Neural cell (in vitro differentiated cells): ENCODE measurements around the gene ICA1. TPM values are rescaled to one million over a fixed set of nuclear protein-coding genes. Genes with fewer than 3 reads are reported as not detected.

Experiments
- H2AFZ ChIP-seq: fragments of 200-600, 300-800 bp; sonication (generic), shearing (Covaris generic); 2 replicates; pipeline ENCODE4 v1.6.0; 2014; ENCODE audit warnings: low read depth, mild to moderate bottlenecking, antibody characterized with exemption, low read length, moderate library complexity
- H3F3A ChIP-seq: fragments of 200-600 bp; shearing (Covaris generic); 2 replicates; pipeline ENCODE4 v1.6.1; 2016; ENCODE audit warnings: mild to moderate bottlenecking, moderate library complexity, mixed read lengths, antibody characterized with exemption, low read length; ENCODE audit not compliant: insufficient read depth, poor library complexity, severe bottlenecking
- H3K27ac ChIP-seq: fragments of 200-600, 300-800 bp; sonication (generic), shearing (Covaris generic); 2 replicates; pipeline ENCODE4 v1.5.1; 2014; ENCODE audit warnings: mild to moderate bottlenecking, low read length, moderate library complexity
- H3K27me3 ChIP-seq: fragments of 300-800, 200-600 bp; sonication (generic), shearing (Covaris generic); 2 replicates; pipeline ENCODE4 v1.6.0; 2014; ENCODE audit warnings: mild to moderate bottlenecking, low read depth, low read length, moderate library complexity; ENCODE audit not compliant: insufficient read depth
- H3K36me3 ChIP-seq: fragments of 300-800, 200-600 bp; sonication (generic), shearing (Covaris generic); 2 replicates; pipeline ENCODE4 v1.5.1; 2014; ENCODE audit warnings: mild to moderate bottlenecking, antibody characterized with exemption, low read length, moderate library complexity; ENCODE audit not compliant: insufficient read depth
- H3K4me2 ChIP-seq: fragments of 300-800, 200-600 bp; sonication (generic), shearing (Covaris generic); 2 replicates; pipeline ENCODE4 v1.6.0; 2014; ENCODE audit warnings: mild to moderate bottlenecking, low read length
- H3K4me3 ChIP-seq: fragments of 300-800, 200-600 bp; sonication (generic), shearing (Covaris generic); 2 replicates; pipeline ENCODE4 v1.5.1; 2014; ENCODE audit warnings: mild to moderate bottlenecking, low read length, moderate library complexity
- H3K79me2 ChIP-seq: fragments of 200-600 bp; shearing (Covaris generic); replicated peaks from 2 replicates; pipeline ENCODE4 v1.6.0; 2014; ENCODE audit warnings: mild to moderate bottlenecking, low read length, moderate library complexity; ENCODE audit not compliant: insufficient read depth
- H3K9ac ChIP-seq: fragments of 300-800, 200-600 bp; sonication (generic), shearing (Covaris generic); 2 replicates; pipeline ENCODE4 v1.6.1; 2016; ENCODE audit warnings: mild to moderate bottlenecking, low read length, mixed read lengths
- H3K9me2 ChIP-seq: fragments of 200-600 bp; shearing (Covaris generic); 2 replicates; pipeline ENCODE4 v1.6.1; 2016; ENCODE audit warnings: mild to moderate bottlenecking, low read length, mixed read lengths; ENCODE audit not compliant: insufficient read depth
- H3K9me3 ChIP-seq: fragments of 200-600, 300-800 bp; sonication (generic), shearing (Covaris generic); 2 replicates; pipeline ENCODE4 v1.6.1; 2016; ENCODE audit warnings: mild to moderate bottlenecking, mixed run types, low read length, moderate library complexity, mixed read lengths
- H4K20me1 ChIP-seq: fragments of 200-600 bp; shearing (Covaris generic); 2 replicates; pipeline ENCODE4 v1.6.1; 2016; ENCODE audit warnings: mild to moderate bottlenecking, mixed run types; ENCODE audit not compliant: insufficient read depth
- EP300 ChIP-seq: fragments of 450-650 bp; conservative IDR thresholded peaks from 2 replicates; pipeline ENCODE4 v1.6.1; 2014; ENCODE audit warnings: antibody characterized with exemption, mild to moderate bottlenecking, moderate library complexity; ENCODE audit not compliant: poor library complexity, severe bottlenecking
- EZH2 ChIP-seq: fragments of 200-600, 300-800 bp; shearing (Covaris generic), sonication (generic); IDR thresholded peaks from 2 replicates; pipeline ENCODE4 v1.6.1; 2014; ENCODE audit warnings: antibody characterized with exemption, low read length, borderline replicate concordance, mild to moderate bottlenecking; ENCODE audit not compliant: insufficient read depth, poor library complexity, severe bottlenecking
- MXI1 ChIP-seq: fragments of 450-650 bp; conservative IDR thresholded peaks from 2 replicates; pipeline ENCODE4 v1.6.1; 2014; ENCODE audit warnings: antibody characterized with exemption, mild to moderate bottlenecking; ENCODE audit not compliant: poor library complexity, severe bottlenecking
- POLR2AphosphoS5 ChIP-seq: IDR thresholded peaks from 2 replicates; pipeline ENCODE4 v1.6.1; 2012
- RAD21 ChIP-seq: fragments of 450-650 bp; conservative IDR thresholded peaks from 2 replicates; pipeline ENCODE4 v1.6.1; 2014; ENCODE audit warnings: antibody characterized with exemption, mild to moderate bottlenecking, moderate library complexity
- SMC3 ChIP-seq: fragments of 450-650 bp; conservative IDR thresholded peaks from 2 replicates; pipeline ENCODE4 v1.6.1; 2014; ENCODE audit warnings: antibody characterized with exemption, mild to moderate bottlenecking, moderate library complexity; ENCODE audit not compliant: poor library complexity
- TAF1 ChIP-seq: IDR thresholded peaks from 2 replicates; pipeline ENCODE4 v1.6.1; 2012; ENCODE audit warnings: low read depth
- polyA plus RNA-seq: library from polyadenylated mRNA; depleted of rRNA; stranded (reverse); fragments of >200 nt; gene quantifications from 2 replicates; pipeline ENCODE4 v1.2.3, GENCODE V29; 2014
- TF ChIP-seq, protein P1 (sequence below): fragments of 450-650 bp; IDR thresholded peaks from 2 replicates; pipeline ENCODE4 v1.5.1; 2014; ENCODE audit warnings: antibody characterized with exemption, mild to moderate bottlenecking, moderate library complexity; ENCODE audit not compliant: poor library complexity, severe bottlenecking
- TF ChIP-seq, protein P2 (sequence below): IDR thresholded peaks from 2 replicates; pipeline ENCODE4 v1.6.1; 2012; ENCODE audit warnings: borderline replicate concordance

ICA1 gene
- polyA plus RNA-seq, 1 donor from 2014 or later: 18.6 TPM

DNA sequence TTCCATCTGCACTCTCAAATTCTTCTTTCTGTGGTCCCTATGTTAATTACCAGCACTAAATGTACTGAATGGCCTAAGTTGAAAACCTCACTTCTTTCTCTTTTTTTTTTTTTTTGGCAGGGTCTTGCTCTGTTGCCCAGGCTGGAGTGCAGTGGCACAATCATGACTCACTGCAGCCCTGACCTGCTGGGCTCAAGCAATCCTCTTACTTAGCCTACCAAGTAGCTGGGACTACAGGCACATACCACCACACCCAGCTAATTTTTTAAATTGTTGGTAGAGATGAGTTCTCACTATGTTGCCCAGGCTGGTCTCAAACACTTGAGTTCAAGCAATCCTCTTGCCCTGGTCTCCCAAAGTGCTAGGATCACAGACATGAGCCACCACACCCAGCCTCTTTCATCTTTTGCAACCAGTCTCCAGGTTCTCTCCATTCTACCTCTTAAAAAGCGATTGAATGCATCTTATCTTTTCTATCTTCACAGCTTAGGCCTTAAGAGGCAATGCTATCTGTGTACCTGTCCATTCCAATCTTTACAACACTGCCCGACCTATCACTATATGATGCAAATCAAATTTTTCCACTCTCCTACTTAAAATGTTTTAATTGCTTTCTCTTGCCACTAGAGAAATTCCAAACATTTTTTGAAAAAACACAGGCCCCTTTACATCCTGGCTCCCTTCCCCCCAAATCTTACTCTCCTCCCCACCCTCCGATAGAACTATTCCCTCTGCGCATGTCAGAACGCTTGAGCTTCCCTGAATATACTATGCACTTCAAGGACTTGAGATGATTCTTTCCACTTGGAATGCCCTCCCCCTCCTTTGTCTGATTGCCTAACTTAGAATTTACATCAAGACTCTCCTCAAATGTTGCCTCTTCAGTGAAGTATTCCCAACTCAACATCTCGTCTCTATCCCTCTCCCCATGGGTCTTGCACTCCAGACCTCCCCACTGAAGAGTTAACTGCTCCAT, 6.0 kb downstream of the ICA1 start:
- Histone ChIP-seq H3K9ac (no peak overlapping the region), H3K36me3 (no peaks in the 10 kb centered on the region), H3K79me2 (no peaks in the 10 kb centered on the region), H3K9me2 (no peaks in the 10 kb centered on the region), H4K20me1 (no peaks in the 10 kb centered on the region), H3K27ac (no peak overlapping the region), H3K4me3 (no peak overlapping the region), H3K4me2 (no peak overlapping the region), H3K9me3 (no peaks in the 10 kb centered on the region), H3F3A (no peaks in the 10 kb centered on the region), H3K27me3 (peaks cover 9% of the 10 kb centered on the region), H2AFZ (no peak overlapping the region)
- TF ChIP-seq EP300: no peak
- TF ChIP-seq POLR2AphosphoS5: no peak
- TF ChIP-seq RAD21: no peak
- TF ChIP-seq MXI1: no peak
- TF ChIP-seq, protein P1, sequence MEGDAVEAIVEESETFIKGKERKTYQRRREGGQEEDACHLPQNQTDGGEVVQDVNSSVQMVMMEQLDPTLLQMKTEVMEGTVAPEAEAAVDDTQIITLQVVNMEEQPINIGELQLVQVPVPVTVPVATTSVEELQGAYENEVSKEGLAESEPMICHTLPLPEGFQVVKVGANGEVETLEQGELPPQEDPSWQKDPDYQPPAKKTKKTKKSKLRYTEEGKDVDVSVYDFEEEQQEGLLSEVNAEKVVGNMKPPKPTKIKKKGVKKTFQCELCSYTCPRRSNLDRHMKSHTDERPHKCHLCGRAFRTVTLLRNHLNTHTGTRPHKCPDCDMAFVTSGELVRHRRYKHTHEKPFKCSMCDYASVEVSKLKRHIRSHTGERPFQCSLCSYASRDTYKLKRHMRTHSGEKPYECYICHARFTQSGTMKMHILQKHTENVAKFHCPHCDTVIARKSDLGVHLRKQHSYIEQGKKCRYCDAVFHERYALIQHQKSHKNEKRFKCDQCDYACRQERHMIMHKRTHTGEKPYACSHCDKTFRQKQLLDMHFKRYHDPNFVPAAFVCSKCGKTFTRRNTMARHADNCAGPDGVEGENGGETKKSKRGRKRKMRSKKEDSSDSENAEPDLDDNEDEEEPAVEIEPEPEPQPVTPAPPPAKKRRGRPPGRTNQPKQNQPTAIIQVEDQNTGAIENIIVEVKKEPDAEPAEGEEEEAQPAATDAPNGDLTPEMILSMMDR: no peak
- TF ChIP-seq SMC3: no peak
- no peak for TF ChIP-seq TAF1
- TF ChIP-seq EZH2: no peak
- TF ChIP-seq, protein P2, sequence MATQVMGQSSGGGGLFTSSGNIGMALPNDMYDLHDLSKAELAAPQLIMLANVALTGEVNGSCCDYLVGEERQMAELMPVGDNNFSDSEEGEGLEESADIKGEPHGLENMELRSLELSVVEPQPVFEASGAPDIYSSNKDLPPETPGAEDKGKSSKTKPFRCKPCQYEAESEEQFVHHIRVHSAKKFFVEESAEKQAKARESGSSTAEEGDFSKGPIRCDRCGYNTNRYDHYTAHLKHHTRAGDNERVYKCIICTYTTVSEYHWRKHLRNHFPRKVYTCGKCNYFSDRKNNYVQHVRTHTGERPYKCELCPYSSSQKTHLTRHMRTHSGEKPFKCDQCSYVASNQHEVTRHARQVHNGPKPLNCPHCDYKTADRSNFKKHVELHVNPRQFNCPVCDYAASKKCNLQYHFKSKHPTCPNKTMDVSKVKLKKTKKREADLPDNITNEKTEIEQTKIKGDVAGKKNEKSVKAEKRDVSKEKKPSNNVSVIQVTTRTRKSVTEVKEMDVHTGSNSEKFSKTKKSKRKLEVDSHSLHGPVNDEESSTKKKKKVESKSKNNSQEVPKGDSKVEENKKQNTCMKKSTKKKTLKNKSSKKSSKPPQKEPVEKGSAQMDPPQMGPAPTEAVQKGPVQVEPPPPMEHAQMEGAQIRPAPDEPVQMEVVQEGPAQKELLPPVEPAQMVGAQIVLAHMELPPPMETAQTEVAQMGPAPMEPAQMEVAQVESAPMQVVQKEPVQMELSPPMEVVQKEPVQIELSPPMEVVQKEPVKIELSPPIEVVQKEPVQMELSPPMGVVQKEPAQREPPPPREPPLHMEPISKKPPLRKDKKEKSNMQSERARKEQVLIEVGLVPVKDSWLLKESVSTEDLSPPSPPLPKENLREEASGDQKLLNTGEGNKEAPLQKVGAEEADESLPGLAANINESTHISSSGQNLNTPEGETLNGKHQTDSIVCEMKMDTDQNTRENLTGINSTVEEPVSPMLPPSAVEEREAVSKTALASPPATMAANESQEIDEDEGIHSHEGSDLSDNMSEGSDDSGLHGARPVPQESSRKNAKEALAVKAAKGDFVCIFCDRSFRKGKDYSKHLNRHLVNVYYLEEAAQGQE: no peak

DNA sequence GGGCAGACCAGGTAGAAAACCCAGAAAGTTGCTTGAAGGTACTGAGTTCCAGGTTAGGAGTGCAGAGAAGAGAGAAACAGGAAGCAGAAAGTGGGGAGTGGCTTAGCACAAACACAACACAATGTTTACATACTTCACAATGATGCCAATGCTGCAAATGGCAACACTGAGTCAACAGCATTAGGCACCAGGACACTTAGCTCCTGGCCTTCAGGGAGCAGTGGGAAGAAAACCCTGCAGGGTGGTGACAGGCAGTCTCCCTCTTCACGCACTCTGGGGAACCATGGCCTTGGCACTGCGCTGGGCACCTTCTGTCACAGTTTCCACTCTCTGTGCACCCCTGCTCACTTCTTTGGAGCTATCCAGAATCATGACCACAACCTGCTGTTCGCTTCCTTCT, 7.3 kb downstream of the ICA1 start:
- no peaks in the 10 kb centered on the region for H3K9me2 ChIP-seq
- H3K27me3 ChIP-seq: no peaks in the 10 kb centered on the region
- H3K36me3 ChIP-seq: no peaks in the 10 kb centered on the region
- no peak overlapping the region for H3K4me2 ChIP-seq
- no peak overlapping the region for H2AFZ ChIP-seq
- no peak overlapping the region for H3K9ac ChIP-seq
- TF ChIP-seq EP300: no peak
- no peaks in the 10 kb centered on the region for H3K79me2 ChIP-seq
- H3K4me3 ChIP-seq: no peak overlapping the region
- H3F3A ChIP-seq: no peaks in the 10 kb centered on the region
- no peaks in the 10 kb centered on the region for H4K20me1 ChIP-seq
- no peaks in the 10 kb centered on the region for H3K9me3 ChIP-seq
- H3K27ac ChIP-seq: no peak overlapping the region
